ENCODE measurements around the gene SWT1.
"Not testable (repeated sequence)": the region's sequence is repeated elsewhere in the genome, so short reads cannot be mapped to it uniquely, and the experiment has no call there.

SWT1 gene

DNA sequence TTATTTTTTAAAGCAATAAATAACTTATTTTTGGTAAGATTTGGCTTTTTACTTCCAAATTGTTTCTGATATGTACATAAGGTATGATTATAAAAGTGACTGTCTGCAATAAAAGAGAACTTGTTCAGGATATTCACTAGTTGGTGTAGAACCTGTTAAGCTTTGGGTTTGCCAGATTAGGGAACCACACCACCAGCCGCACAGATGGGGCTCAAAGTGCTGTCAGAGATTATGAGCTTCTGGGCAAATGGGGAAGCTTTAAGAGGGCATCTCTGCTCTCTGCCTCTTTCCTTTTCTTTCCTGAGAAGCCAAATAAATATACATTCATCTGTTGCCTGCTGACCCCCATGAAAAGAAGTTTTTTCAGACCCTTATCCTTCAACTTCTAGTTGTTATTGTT is 134.7 kb downstream of the SWT1 start:
- no peak for FAIRE-seq

DNA sequence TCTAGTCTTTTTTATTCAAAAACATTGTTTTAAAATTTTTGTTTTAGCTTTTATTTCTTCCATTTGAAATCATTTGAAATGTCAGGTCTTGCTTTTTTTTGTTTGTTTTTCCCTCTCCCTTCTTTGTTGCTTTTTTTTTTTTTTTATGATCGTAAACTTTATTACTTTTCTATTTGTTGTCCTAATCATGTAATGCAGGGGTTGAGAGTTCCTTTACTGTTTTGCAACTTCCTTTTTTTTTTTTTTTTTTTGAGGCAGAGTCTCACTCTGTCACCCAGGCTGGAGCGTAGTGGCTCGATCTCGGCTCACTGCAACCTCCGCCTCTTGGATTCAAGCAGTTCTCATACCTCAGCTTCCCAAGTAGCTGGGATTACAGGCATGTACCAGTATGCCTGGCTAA is 135.3 kb downstream of the SWT1 start:
- FAIRE-seq, result no peak

DNA sequence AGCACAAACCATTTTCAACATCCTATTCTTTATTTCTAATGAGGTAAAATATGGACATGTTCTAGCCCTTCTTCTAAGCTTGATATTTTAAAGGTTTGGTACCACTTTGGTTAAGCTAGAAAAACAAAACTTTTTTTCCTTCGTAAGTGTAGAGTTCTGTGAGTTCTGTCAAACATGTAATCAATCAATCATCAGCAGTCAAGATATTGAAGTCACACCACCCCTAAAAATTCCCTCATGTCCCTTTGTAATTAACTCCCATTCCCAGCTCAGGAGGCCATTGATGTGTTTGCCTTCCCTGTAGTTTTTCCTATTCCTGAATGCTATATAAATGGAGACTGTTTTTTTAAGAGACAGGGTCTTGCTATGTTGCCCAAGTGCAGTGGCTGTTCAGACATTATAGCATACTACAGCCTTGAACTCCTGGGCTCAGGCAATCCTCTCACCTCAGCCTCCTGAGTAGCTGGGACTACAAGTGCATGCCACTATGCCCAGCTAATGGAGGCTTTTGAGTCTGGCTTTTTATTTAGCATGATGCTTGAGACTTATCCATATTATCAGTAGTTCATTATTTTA is 137.1 kb downstream of the SWT1 start:
- no peak for FAIRE-seq

- no peak for FAIRE-seq
Measured at GRCh38 chr1:185295091-185295490, 138.1 kb downstream of the SWT1 start.

DNA sequence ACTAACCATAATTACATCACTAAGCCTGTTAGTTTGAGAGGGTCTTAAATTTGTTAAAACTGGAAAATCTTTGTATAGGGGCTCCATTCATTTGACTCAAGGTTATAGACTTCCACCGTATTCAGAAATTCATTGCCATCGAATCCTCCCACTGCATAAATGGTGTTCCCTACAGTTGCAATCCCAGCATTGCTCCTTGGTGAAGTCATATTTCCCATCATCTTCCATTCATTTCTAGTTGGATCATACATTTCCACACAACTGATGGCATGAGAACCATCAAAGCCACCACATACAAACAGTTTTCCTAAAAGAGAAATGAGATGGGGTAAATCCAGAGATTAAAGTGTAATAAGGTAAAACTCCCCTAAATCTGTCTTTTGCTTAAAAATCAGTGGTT is 141.0 kb downstream of the SWT1 start:
- FAIRE-seq, result no peak

- FAIRE-seq, result no peak
Measured at GRCh38 chr1:185300152-185300551, 143.2 kb downstream of the SWT1 start.

DNA sequence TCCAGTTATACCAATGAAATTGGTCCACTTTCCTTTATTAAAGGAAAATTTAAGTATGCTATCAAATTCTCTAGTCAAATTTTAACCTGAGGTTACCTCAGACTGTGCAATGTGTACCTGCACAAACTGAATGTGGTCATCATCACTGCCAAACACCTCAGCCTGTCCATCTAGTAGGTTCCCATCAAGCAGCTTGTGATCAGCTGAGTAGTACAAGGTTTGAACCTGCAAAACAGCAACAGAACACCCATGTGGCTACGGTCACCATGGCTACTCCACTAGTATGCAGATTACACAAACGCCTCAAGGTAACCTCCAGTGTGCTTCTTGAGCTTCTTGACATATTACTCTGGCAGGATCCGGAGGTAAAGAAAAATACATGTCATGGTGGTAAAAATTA is 148.5 kb downstream of the SWT1 start:
- FAIRE-seq, result no peak

DNA sequence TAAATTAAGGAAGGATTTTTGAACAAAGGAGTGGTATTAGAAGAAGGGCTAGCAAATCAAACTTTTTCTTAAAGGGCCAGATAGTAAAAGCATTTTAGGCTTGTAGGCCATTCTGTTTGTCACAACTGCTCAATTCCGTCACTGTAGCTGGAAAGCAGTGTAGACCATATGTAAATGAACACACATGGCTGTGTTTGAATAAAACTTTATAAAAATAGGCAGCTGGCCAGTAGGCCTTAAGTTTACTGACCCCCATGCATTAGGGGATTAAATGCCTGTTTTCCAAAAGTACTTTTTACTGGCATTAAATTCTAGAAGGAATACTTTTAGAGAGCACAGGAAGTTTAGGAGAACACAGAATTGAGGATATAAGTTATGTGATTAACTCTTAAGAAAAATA is 151.2 kb downstream of the SWT1 start:
- no peak for FAIRE-seq

DNA sequence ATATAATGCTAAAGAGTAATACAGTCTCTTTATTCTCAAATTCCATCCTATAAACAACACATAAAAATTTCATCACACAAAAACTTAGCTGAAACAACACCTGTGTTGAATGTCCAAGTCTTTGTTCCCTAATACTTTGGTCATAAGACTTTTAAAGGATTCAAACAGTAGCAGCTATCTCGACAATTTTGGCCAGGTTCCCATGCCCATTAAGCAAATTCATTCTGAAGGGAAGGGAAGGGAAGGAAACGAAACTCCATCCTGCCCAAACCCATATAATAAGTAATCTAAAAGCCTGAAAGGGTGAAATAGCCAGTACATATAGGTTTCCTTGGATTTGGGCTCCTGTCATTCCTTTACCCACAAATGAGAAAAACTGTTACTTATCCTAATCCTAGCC is 152.6 kb downstream of the SWT1 start:
- no peak for FAIRE-seq

DNA sequence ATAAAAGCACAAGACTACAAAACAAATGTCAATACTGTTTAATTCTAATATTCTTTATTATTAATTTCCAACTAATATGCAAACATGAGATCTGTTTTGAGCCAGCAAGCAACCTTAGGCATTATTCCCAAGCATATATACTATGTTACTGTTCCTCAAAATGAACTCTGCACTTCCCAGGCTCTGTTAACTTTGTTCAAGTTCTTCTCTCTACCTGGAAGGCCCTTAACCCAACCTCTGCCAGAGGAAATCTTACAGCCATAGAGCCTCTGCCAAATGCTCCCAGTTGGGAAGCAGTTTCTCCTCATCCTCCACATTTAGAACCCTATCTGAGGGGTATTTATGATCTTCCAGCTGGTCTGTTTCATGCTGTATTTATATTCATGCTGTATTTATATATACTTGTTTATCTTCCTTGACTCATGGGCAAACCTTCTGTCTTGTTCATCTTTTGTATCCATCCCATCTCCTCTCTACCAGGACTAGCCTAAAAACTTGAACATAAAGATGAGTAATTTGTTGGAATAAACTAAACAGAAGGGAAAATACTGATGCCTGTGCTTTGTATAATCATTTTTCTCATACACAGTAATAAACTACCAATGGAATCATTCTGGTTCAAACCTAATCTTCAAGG is 154.7 kb downstream of the SWT1 start:
- no peak for FAIRE-seq

GRCh38 chr1:185312361-185313138 is 155.6 kb downstream of the SWT1 start:
- FAIRE-seq, result no peak

GRCh38 chr1:185314411-185314810 is 157.4 kb downstream of the SWT1 start:
- FAIRE-seq, result no peak

DNA sequence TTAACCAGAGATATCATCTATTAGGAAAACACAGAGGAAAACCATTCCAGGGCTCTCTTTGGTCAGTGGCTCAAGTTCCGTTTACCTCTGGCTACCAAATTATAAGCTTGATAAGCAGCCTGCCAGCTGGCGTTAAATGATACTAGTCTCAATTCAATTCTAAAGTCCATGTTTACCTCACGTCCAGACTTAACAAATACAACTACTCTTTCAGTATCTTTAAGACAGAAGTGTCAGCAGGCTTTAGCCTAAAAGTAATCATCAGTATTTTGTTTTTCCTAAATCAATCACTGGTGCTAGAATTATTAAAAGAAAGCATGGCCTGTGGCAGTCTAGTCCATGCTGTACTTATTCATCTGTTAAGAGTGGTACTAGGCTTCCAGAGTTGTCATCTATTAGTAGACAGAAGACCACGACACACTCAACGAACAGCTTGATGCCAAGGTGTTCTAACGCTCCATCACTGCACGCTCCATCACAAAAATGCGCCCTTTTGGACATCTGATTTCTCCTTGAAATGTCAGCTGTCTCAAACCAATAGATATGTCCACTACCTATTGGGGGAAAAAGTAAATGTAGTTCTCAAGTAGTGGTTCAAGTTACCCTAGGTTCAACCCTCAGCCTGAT is 158.6 kb downstream of the SWT1 start:
- FAIRE-seq, result no peak

DNA sequence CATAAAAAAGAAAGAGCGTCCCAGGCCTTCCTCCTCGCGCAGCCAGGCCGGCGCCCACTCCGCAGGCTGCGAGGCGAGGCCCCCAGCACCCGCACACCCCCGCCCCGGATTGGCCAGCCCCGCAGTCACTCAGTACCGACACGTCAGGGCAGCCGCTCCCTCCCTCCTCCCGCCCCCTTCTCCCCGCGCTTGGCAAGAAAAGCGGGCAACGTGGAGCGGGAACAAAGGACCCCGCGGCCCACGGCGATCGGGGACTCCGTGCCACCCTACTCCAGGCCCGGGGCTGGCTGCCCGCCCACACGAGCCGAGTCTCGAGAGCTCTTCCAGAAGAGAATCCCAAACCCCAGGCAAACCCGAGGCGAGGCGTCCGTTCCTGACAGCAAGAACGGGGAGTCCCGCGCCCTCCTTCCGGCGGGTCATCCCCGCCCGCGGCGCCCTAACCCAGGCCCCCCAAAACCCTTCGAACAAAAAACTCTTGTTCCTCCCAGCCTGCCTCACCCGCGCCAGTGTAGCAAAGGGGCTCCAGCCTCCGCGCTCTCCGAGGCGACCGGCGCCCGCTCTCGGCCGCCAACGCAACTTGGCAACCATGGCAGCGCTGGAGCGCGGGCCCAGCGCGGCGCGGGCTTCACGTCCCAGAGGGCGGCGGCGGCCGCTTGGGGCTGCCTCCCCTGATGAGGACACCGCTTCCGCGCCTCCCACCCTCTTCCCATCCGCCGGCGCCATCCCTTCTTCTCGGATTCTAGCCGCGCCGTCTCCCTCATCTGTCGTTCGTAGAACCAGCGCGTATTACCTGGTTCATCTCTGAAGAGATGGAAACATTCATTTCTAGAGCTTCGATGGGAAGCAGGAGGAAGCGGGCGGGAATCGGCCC is 159.4 kb downstream of the SWT1 start:
- FAIRE-seq, result no peak

DNA sequence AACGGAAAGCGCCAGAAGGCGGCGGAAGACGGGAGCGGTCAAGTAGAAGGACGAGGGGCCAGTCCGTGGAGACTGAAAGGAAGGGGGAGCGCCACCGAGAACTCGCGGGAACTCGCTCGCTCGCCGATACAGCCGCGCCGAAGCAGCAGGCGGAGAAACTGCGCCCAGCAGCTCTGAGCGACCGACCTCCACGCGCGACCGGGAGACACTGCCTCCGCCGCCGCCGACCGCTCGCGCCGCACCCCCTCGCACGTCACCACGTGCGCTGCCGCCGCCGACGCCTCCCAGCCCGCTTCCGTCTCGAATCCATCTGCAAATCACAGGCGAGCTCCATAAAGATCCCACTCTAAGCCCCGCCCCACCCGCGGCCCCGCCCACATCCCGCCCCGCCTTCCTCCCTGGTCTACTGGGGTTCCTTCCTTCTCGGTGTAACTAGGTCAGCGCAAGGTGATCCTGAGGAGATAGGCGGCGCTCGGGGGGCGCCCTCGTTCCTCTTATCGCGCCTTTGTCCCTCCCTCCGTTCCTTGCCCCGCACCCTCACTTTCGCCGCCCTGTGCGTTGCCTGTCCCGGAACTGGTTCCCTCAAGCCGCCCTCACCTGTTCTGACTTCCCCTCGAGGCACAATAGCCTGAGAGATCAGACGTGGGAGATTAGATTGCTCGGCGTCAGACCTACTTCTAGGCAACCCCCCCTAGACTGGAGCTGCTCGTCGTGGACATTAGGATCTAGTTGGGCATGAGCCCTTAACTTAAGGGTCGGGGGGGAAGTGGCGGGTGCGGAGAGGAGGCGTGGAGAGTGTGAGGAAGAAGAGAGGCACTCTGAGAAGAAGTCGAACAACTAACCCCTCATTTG is 160.3 kb downstream of the SWT1 start, which contains the start of gene IVNS1ABP:
TSS of gene IVNS1ABP (minus strand) at position 210 of the 852 bp plus-strand sequence. CDS start 7,750 bp downstream, outside the sequence.
- no peak for FAIRE-seq

DNA sequence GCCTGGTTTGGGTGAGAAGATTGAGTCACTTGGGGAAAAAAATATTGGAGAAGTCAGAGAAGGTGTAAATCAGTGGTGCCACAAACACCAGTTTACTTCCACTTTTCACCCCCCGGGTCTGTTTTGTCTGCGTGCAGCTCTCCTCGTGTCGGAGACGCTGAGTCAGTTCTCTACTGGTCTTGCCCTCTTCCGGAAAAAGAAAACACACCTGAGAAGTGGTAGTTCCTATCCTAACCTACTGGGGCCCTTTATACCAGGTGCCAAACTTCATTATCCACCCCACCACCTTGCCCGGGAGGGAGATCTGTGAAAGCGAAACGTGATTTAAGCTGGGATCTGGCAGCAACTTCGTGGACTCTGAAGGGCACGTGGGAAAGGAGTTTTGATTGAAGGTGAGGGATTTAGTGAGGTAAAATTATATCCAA is 160.9 kb downstream of the SWT1 start:
- no peak for FAIRE-seq

- FAIRE-seq, result no peak
Measured at GRCh38 chr1:185318431-185319138, 161.6 kb downstream of the SWT1 start.

- FAIRE-seq, result no peak
Measured at GRCh38 chr1:185319139-185319475, 162.1 kb downstream of the SWT1 start.

DNA sequence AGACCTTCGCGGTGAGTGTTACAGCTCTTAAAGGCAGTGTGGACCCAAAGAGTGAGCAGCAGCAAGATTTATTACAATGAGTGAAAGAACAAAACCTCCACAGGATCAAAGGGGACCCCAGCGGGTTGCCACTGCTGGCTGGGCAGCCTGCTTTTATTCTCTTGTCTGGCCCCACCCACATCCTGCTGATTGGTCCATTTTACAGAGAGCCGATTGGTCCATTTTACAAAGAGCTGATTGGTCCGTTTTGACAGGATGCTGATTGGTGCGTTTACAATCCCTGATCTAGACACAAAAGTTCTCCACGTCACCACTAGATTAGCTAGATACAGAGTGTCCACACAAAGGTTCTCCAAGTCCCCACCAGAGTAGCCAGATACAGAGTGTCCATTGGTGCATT is 164.1 kb downstream of the SWT1 start:
- FAIRE-seq, result not testable (repeated sequence)

DNA sequence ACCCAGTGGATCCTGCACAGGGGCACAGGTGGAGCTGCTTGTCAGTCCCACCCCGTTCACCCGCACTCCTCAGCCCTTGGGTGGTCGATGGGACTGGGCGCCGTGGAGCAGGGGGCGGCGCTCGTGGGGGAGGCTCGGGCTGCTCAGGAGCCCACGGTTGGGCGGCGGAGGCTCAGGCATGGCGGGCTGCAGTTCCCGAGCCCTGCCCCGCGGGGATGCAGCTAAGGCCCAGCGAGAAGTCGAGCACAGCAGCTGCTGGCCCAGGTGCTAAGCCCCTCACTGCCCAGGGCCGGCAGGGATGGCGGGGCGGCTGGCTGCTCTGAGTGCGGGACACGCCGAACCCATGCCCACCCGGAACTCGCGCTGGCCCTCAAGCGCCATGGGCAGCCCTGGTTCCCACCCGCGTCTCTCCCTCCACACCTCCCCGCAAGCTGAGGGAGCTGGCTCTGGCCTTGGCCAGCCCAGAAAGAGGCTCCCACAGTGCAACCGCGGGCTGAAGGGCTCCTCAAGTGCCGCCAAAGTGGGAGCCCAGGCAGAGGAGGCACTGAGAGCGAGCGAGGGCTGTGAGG is 164.8 kb downstream of the SWT1 start:
- not testable (repeated sequence) for FAIRE-seq

GRCh38 chr1:185322636-185323035 is 165.7 kb downstream of the SWT1 start:
- FAIRE-seq, result no peak
